Hippocampal formation (tissue), 2 donors: ENCODE data around the gene SIT1.
A peak's percentile ranks its signal among the peaks of the same experiment; 100 is the strongest.
"Not testable (repeated sequence)": the region's sequence is repeated elsewhere in the genome, so short reads cannot be mapped to it uniquely, and the experiment has no call there.

Experiments used
- DNase-seq, 2 donors: peaks; one replicate each; lab custom pipeline; 2025; lab: John Stamatoyannopoulos, UW

Gene SIT1

DNA sequence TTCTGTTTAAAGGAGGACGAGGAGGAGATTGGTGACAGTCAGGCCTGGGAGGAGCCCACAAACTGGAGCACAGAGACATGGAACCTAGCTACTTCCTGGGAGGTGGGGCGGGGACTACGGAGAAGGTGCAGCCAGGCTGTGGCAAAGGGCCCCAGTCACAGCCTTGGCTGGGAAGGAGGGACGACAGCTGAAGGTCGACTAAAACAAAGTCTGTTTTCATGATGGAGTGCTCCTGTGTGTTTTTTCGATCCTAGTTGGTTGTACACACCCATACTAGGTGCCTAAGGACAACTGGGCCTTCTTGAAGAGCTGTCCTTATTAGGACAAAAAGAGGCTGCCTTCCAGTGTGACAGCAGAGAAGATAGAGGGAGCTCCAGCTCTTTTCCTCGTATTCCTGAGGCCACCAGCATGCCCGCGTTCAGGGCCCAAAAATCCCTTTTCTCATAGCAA lies 10.3 kb upstream of the SIT1 start:
- no peak for DNase-seq

DNA sequence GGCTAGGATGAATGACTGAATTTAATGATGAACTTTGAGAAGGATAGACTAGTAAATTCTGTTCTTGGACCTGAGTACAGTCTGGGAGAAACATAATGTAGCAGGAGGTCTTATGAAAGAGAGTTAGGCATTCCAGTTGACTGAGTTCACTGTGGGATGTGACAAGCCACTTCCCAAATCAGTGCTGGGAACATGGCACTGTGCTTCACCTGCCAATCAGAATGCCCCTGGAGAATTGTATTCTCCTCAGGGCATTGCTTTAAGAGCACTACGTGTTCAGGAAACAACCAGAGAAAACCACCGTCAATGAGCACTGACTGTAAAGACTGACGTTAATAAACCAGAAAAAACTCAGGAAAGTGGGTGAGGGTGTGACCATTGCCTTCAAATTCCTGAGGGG lies 8.6 kb upstream of the SIT1 start:
- no peak for DNase-seq

DNA sequence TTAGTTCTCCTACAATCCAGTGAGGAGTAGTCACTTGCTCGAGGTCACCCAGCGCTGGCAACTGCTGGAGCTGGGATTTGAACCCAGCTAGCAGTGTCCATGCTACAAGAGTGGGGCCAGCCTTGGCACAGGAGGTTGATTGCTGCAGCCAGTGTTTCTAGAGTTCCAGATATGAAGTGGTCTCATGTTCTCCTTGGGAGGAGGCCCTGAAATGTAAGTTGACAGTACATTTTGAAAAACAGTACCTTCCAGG lies 8.2 kb upstream of the SIT1 start:
- DNase-seq = no peak

DNA sequence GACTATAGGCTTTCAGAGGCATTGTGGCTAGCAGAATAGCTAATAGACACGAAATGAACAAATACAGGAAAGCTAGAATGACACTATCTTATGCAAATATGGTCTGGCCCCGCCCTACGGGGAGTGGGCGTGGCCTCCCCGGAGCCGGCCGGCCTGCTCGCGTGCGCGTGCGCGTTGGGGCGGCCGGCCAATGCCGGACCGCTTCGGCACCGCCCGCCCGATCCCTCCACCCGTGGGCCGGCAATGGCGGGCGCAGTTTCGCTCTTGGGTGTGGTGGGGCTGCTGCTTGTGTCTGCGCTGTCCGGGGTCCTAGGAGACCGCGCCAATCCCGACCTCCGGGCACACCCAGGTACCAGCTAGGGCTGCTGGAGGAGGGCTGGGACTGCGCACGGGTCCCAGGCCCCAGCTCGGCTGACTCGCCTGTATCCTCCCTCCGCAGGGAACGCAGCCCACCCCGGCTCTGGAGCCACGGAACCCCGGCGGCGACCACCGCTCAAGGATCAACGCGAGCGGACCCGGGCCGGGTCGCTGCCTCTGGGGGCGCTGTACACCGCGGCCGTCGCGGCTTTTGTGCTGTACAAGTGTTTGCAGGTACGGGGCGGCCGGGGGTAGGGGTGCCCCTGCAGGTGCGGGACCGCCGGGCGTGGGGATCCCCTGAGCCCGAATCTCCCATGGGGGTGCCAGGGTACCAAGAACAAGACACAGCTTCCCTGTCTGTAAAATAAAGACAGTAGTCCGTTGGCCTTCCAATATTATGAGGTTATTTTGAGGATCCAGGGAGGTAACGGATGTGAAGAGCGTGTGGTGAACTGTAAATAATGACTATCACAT lies 7.6 kb upstream of the SIT1 start, which contains the start of gene CCDC107:
CCDC107 (plus strand) TSS at position 156 of the 831 bp plus-strand sequence; CDS start at position 244, 88 bp downstream.
- DNase-seq = peak; percentile 79 to 91

DNA sequence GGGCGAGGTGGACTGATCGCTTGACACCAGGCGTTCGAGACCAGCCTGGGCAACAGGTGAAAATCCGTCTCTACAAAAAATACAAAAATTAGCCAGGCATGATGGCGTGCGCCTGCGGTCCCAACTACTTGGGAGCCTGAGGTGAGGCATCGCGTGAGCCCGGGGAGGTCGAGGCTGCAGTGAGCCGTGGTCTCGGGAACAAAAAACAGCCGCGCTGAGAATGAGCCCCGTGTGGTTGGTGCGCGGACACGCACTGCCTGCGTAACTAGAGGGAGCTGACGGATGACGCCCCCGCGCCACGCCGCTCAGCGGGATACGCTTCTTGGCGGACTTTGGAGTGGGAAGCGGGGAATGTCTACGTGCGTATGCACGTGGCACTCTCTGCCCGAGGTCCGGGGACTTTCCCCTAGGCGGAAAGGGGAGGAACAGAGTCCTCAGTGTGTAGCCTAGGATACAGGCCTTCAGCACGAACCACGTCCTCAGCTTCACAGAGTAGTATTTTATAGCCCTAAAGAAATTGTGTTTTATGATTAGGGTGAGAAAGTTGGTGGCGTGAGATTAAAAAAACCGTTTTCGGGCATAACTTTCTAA lies 6.9 kb upstream of the SIT1 start, which contains the start of gene RMRP:
RMRP (minus strand) TSS at position 474 of the 591 bp plus-strand sequence.
- DNase-seq = peak; percentile 94 to 98

DNA sequence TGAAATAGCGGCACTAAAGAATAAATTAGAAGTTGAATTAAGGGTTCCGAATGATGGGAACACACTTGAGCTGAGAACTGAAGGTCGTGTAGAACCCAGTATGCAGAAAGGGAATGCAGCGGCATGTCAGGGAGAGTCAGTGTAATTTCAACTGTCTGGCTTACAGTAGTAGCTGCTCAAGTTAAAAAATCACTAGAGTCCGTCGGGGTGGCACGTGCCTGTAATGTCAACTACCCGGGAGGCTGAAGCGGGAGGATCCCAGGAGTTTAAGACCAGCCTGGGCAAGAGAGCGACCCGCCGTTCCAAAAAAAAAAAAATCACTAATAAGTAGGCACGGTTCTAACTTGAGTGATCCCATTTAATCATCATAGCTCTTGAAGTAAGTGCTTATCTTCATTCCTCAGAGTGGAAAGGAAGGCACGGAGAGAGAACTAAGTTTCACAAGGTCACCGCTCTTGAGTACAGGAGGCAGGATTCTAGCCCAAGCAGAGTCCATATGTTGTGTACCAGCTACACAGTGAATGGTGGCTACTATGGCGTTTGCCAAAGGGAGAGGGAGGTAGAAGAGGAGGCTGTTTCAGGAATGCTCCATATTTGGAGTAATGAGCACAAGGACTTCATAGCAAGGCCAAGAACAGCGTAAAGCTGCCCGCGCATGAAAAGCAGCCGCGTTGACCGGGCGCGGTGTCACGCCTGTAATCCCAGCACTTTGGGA lies 6.3 kb upstream of the SIT1 start:
- DNase-seq = peak in 1 of 2 donors; percentile 7

DNA sequence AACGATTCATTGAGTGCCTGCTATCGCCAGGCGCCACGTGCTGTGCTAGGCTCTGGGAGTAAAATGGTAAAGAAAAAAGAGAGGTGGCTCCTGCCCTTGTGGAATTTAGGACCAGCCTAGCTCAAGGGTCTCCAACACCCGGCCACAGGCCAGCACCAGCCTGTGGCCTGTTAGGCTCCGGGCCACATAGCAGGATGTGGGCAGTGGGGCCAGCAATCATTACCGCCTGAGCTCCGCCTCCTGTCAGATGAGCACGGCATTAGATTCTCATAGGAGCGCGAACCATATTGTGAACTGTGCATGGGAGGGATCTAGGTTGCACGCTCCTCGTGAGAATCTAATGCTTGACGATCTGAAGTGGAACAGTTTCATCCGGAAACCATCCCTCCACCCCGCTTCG lies 5.6 kb upstream of the SIT1 start:
- DNase-seq = no peak

DNA sequence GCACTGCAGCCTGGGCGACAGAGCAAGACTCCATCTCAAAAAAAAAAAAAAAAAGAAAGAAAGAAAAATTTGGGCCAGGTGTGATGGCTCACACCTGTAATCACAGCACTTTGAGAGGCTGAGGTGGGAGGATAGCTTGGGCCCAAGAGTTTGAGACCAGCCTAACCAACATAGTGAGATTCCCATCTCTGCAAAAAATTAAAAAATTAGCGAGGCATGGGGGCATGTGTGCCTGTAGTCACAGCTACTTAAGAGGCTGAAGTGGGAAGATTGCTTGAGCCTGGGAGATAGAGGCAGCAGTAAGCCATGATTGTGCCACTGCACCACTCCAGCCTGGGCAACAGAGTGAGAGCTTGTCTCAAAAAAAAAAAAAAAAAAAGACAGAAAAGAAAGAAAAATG lies 2.9 kb upstream of the SIT1 start:
- no peak for DNase-seq

DNA sequence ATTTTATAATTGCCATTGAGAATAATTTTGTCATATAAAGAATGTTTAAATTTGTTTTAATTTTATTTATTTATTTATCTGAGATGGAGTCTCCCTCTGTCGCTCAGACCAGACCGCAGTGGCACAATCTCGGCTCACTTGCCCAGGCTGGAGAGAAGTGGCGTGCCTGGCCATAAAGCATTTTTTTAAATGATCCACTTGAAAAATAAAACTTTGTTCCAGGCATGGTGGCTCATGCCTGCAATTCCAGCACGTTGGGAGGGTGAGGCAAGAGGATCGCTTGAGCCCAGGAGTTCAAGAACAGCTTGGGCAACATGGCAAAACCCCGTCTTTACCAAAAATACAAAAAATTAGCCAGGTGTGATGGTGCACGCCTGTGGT lies 2.1 kb upstream of the SIT1 start:
- DNase-seq = no peak

DNA sequence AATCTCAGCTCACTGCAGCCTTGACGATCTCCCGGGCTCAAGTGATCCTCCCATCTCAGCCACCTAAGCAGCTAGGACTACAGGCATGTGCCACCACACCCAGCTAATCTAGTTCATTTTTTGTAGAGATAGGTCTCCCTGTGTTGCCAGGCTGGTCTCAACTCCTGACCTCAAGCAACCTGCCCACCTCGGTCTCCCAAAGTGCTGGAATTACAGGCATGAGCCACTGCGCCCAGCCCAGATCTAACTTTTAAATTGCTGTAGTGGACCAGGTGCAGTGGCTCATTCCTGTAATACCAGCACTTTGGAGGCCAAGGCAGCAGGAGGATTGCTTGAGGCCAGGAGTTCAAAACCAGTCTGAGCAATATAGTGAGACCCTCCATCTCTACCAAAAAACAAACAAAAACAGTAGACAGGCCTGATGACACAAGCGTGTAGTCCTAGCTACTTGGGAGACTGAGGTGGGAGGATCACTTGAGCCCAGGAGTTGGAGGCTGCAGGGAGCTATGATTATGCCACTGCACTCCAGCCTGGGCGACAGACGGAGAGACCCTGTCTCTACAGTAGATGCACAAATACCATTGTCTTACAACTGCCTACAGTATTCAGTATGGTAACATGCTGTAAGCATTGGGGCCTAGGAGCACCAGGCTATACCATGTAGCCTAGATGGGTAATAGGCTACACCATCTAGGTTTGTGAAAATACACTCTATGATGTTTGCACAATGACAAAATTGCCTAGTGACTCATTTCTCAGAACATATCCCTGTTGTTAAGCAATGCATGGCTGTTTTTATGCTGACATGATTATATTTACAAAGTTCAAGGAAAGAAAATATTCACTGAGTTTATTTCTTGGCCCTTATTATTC lies 1.5 kb upstream of the SIT1 start:
- no peak for DNase-seq

DNA sequence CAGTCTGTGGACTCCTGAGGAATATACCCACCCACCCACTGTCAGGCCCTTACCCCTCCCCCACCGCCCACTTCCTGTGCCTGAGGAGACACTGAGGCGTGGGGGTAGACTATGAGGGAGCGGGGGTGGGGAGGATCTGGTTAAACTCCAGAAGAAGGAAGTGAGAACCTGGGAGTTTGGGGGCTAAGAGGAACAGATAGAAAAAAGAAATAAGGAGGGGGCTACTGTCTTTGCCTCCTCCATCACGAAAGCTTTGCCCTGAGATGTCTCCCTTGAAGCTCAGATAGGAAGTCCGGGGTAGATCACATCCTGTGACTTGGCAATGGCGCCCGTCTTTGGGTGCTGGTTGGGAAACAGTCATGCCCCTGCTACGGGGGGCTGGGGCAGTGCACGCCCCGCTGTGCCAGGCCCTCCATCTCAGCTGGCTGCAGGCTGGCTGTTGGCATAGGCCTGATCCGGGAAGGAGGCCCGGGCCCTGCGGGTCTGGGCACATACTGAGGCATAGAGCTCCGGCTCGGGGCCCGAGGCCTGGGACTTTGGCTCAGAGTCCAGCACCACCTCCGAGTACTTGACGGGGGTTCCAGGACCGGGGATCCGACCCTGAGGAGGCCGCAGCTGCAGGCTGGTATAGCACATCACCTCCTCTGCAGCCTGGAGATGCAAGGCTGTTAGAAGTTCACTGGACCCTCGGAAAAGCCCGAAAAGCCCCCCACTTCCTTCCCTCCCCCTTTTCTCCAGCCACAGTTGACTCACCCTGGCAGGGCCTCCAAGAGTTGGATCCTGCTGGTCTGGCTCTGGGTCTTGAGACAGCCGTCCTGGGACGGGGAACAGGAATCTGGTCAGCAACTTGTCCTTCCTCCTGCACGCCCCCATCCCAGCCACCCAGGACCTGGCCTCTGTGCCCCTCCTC lies 1.0 kb downstream of the SIT1 start:
- DNase-seq = no peak

DNA sequence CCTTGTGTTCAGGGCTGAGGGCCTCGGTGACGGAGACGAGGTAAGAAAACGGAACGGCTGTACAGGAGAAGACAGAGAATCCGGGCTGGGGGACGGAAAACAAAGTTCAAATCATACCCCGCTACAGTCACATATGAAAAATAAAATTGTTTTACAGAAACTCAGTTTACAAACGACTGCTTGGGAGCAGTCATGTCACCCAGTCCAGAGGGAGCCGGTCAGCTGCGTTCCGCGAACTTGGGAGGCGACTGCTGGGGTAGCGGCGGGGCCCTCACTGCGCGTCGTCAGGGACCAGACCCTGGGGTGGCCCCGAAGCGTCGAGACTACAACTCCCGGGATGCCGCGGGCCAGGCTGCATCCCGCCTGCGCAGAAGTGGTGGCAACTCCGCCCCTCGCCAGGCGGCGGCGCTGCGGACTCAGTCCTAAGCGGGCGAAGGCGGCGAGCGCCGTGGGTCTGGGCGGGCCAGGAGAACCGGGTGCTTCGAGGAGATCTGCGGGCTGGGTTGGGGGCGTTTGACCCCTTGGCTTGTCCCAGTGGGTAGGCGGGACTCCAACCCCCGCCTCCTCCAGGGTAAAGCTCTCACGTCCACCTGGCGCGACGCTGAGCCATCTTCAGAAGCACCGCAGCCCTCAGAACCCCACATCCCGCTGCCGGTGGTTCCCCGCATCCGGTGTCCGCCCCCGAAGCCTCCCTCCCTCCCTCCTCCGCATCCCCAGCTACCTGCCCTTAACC lies 4.0 kb downstream of the SIT1 start:
- peak; percentile 72 to 88 for DNase-seq

DNA sequence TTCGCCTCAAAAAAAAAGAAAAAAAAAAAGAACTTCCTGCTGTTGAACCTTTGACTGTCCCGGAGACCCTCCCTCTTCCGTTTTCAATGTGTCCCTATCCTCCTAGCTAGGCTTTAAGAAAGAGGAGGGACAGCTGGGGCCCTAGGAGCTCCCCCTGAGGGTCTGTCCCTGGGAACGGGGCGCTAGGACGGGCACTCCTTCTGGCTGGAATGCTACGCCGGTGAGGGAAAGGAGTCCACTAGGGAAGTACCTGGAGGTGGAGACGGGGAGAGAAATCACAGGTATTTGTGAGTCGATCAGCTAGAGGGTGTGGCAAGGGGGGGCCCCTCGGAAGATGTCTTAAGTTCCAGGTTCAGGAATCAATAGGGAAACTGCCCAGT lies 4.6 kb downstream of the SIT1 start:
- peak in 1 of 2 donors; percentile 39 for DNase-seq

DNA sequence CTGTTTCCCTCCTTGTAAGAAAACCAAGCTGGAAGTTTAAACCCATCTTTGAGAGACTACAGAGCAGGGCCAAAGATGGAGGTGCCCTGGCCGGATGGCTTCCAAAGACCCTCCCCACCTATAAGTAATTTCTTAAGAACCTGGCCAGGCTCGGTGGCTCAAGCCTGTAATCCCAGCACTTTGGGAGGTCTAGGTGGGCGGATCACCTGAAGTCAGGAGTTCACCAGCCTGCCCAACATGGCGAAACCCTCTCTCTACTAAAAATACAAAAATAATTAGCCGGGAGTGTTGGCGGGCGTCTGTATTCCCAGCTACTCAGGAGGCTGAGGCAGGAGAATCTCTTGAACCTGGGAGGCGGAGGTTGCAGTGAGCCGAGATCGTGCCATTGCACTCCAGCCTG lies 5.0 kb downstream of the SIT1 start:
- not testable (repeated sequence) for DNase-seq

DNA sequence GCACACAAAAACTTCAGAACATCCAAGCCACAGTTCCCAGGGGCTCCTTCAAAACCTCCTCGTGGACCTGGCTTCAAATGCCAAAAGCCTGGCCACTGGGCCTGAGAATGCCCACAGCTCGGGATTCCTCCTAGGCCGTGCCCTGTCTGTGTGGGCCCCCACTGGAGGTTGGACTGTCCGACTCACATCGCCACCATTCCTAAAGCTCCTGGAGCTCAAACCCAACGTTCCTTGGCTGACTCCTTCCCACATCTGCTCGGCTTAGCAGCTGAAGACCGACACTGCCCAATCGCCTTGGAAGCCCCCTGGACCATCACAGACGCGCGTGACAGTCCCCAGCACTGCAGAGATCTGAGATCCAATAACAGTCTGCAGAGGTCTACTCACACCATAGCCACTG lies 7.7 kb downstream of the SIT1 start:
- DNase-seq = no peak

DNA sequence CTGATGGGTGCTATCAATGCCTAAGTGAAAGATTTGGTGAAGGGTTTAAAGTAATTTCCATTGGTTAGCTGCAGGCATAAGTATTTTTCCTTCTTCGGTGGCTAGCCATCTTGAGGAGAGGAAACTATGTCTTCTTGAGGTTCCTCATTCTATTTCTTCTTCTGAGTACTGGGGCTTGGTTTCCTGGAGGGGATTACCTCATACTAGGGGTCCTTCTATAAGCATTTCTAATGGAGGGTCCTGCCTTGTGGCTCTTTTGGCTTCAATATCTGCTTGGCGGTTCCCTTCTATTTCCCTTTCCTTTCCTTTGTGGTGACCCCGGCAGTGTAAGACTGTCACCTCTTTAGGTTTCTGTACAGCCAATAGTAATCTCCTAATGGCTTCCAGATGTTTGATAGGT lies 9.3 kb downstream of the SIT1 start:
- DNase-seq = not testable (repeated sequence)

DNA sequence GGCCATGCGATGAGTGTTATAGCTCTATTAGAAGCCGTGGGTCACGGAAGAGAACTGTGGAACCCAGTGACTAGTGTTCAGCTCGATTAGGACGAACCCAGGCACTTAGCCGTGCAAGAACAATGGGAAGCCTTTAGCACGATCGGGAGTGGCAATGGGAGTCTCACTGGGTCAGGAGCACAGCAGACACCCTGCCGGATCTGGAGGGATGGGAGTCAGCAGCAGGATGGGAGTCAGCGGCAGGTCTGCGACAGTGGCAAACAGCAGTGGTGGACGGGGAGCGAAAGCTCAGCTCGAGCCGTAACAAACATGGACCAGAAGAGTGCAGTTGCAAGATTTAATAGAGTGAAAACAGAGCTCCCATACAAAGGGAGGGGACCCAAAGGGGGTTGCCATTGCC lies 10.3 kb downstream of the SIT1 start:
- DNase-seq = not testable (repeated sequence)

DNA sequence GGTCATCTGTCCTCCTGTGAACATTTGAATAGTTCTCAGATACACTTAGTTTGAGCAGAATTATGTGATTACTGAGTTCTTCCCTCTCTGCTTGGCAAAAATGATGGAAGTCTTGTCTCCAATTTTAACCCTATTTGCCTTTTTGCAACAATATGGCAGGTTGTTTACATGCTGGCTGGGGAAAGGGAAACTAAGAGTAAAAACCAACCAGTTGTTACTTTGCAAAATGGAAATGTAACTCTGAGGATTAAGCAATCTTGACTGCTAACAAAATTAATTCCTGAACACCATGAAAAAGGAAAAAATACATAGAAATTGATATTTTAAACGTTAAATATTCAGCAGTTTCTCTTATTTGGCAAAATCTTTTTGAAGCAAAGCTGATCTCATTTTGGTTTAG lies 11.1 kb downstream of the SIT1 start:
- no peak for DNase-seq

DNA sequence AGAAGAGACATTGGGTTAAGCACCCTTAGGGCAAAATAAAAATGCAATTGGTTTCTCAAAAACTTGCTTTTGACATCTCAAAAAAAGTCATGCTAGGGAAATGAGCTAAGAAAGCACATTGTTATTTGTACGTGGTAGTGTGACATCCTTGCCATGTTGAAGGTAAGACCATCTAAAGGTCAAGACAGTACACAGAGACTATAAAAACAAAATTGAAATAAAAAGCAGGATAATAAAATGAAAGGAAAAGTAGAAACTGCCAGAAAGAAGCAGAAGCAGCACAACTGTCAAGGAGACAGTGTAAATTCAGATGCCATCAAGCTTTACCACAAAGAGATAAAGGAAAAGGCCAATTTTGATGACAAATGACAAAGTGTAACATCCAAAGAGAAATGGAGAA lies 11.5 kb downstream of the SIT1 start:
- DNase-seq = not testable (repeated sequence)

DNA sequence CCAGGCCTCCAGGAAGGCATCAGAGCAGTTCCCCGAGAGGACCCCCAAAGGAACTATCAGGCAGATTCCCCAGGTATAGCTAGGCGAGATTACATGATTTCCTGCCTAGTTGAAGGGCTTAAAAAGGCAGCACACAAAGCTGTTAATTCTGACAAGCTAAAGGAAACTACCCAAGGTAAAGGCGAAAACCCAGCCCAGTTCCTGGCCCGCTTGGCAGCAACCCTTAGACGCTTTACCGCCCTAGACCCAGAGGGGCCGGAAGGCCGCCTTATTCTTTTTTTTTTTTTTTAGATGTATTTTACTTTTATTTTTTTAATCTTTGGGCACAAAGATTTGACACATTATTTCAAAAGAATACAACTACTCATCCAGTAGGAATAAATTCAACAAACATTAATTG lies 12.0 kb downstream of the SIT1 start:
- DNase-seq = not testable (repeated sequence)
